ENCODE results near the gene TLX3.

The TLX3 gene

GRCh38 chr5:171308453-171309275 is at the start of gene TLX3:
Gene TLX3 (plus strand): TSS chr5:171309248. CDS start chr5:171309366, 118 bp downstream.
- peak within 1 kb of the TSS; percentile 49; the same call in 1 of the 2 replicates for H3K4me3 ChIP-seq (ENCODE audit: low read length)
- no peak within 1 kb of the TSS for H3K27ac ChIP-seq (ENCODE audit: low read length)
- no peaks in the 10 kb centered on the region for H3K36me3 ChIP-seq (ENCODE audit: insufficient read depth, low read depth, low read length)
- peaks cover 100% of the 10 kb centered on the region for H3K27me3 ChIP-seq (ENCODE audit: insufficient read depth, low read length)
- H3K9me3 ChIP-seq (ENCODE audit: insufficient read depth, low read depth, low read length) = no peaks in the 10 kb centered on the region; the same call in 1 of the 2 replicates
- H3K4me1 ChIP-seq (ENCODE audit: insufficient read depth, low read length) = no peaks in the 10 kb centered on the region
- H3K9ac ChIP-seq (ENCODE audit: low read depth, low read length) = no peak within 1 kb of the TSS

- Histone ChIP-seq H3K9ac (ENCODE audit: low read depth, low read length) (no peak overlapping the region), H3K36me3 (ENCODE audit: insufficient read depth, low read depth, low read length) (no peaks in the 10 kb centered on the region), H3K4me3 (ENCODE audit: low read length) (no peak overlapping the region), H3K27ac (ENCODE audit: low read length) (no peak overlapping the region), H3K27me3 (ENCODE audit: insufficient read depth, low read length) (no peaks in the 10 kb centered on the region), H3K9me3 (ENCODE audit: insufficient read depth, low read depth, low read length) (no peaks in the 10 kb centered on the region), H3K4me1 (ENCODE audit: insufficient read depth, low read length) (no peaks in the 10 kb centered on the region)
Observed at GRCh38 chr5:171261361-171261760, 47.7 kb upstream of the TLX3 start.

- H3K27ac ChIP-seq (ENCODE audit: low read length) = no peak overlapping the region
Observed at GRCh38 chr5:171261904-171262303, 47.1 kb upstream of the TLX3 start.

GRCh38 chr5:171263181-171263580 is 45.9 kb upstream of the TLX3 start:
- Histone ChIP-seq H3K9me3 (ENCODE audit: insufficient read depth, low read depth, low read length) (no peaks in the 10 kb centered on the region), H3K4me3 (ENCODE audit: low read length) (no peak overlapping the region), H3K36me3 (ENCODE audit: insufficient read depth, low read depth, low read length) (no peaks in the 10 kb centered on the region), H3K9ac (ENCODE audit: low read depth, low read length) (no peak overlapping the region), H3K4me1 (ENCODE audit: insufficient read depth, low read length) (no peaks in the 10 kb centered on the region), H3K27ac (ENCODE audit: low read length) (no peak overlapping the region), H3K27me3 (ENCODE audit: insufficient read depth, low read length) (no peaks in the 10 kb centered on the region)

More at GRCh38 chr5:171261904-171262303, 47.1 kb upstream of the TLX3 start:
- Histone ChIP-seq H3K36me3 (ENCODE audit: insufficient read depth, low read depth, low read length) (no peaks in the 10 kb centered on the region), H3K9ac (ENCODE audit: low read depth, low read length) (no peak overlapping the region), H3K9me3 (ENCODE audit: insufficient read depth, low read depth, low read length) (no peaks in the 10 kb centered on the region), H3K4me1 (ENCODE audit: insufficient read depth, low read length) (no peaks in the 10 kb centered on the region), H3K27me3 (ENCODE audit: insufficient read depth, low read length) (no peaks in the 10 kb centered on the region), H3K4me3 (ENCODE audit: low read length) (no peak overlapping the region)

- Histone ChIP-seq H3K9me3 (ENCODE audit: insufficient read depth, low read depth, low read length) (no peaks in the 10 kb centered on the region), H3K27me3 (ENCODE audit: insufficient read depth, low read length) (no peaks in the 10 kb centered on the region), H3K27ac (ENCODE audit: low read length) (no peak overlapping the region), H3K36me3 (ENCODE audit: insufficient read depth, low read depth, low read length) (no peaks in the 10 kb centered on the region), H3K4me1 (ENCODE audit: insufficient read depth, low read length) (no peaks in the 10 kb centered on the region), H3K4me3 (ENCODE audit: low read length) (no peak overlapping the region), H3K9ac (ENCODE audit: low read depth, low read length) (no peak overlapping the region)
Observed at GRCh38 chr5:171264843-171265242, 44.2 kb upstream of the TLX3 start.

GRCh38 chr5:171268700-171269620 is 40.1 kb upstream of the TLX3 start:
- Histone ChIP-seq H3K27ac (ENCODE audit: low read length) (no peak overlapping the region), H3K4me3 (ENCODE audit: low read length) (no peak overlapping the region), H3K9me3 (ENCODE audit: insufficient read depth, low read depth, low read length) (no peaks in the 10 kb centered on the region), H3K36me3 (ENCODE audit: insufficient read depth, low read depth, low read length) (no peaks in the 10 kb centered on the region), H3K4me1 (ENCODE audit: insufficient read depth, low read length) (no peaks in the 10 kb centered on the region), H3K27me3 (ENCODE audit: insufficient read depth, low read length) (no peaks in the 10 kb centered on the region), H3K9ac (ENCODE audit: low read depth, low read length) (no peak overlapping the region)

- H3K9me3 ChIP-seq (ENCODE audit: insufficient read depth, low read depth, low read length) = no peaks in the 10 kb centered on the region
- no peaks in the 10 kb centered on the region for H3K27me3 ChIP-seq (ENCODE audit: insufficient read depth, low read length)
- no peak overlapping the region for H3K9ac ChIP-seq (ENCODE audit: low read depth, low read length)
- no peak overlapping the region for H3K27ac ChIP-seq (ENCODE audit: low read length)
- no peaks in the 10 kb centered on the region for H3K4me1 ChIP-seq (ENCODE audit: insufficient read depth, low read length)
- H3K4me3 ChIP-seq (ENCODE audit: low read length) = no peak overlapping the region
- H3K36me3 ChIP-seq (ENCODE audit: insufficient read depth, low read depth, low read length) = no peaks in the 10 kb centered on the region
Observed at GRCh38 chr5:171269717-171270116, 39.3 kb upstream of the TLX3 start.

GRCh38 chr5:171270136-171270535 is 38.9 kb upstream of the TLX3 start:
- H3K9me3 ChIP-seq (ENCODE audit: insufficient read depth, low read depth, low read length) = no peaks in the 10 kb centered on the region
- no peaks in the 10 kb centered on the region for H3K36me3 ChIP-seq (ENCODE audit: insufficient read depth, low read depth, low read length)
- no peaks in the 10 kb centered on the region for H3K4me1 ChIP-seq (ENCODE audit: insufficient read depth, low read length)
- H3K9ac ChIP-seq (ENCODE audit: low read depth, low read length) = no peak overlapping the region
- H3K4me3 ChIP-seq (ENCODE audit: low read length) = no peak overlapping the region
- H3K27me3 ChIP-seq (ENCODE audit: insufficient read depth, low read length) = no peaks in the 10 kb centered on the region
- no peak overlapping the region for H3K27ac ChIP-seq (ENCODE audit: low read length)

- H3K4me3 ChIP-seq (ENCODE audit: low read length) = no peak overlapping the region
- no peaks in the 10 kb centered on the region for H3K9me3 ChIP-seq (ENCODE audit: insufficient read depth, low read depth, low read length)
- H3K27me3 ChIP-seq (ENCODE audit: insufficient read depth, low read length) = no peaks in the 10 kb centered on the region
- H3K4me1 ChIP-seq (ENCODE audit: insufficient read depth, low read length) = no peaks in the 10 kb centered on the region; the same call in 1 of the 2 replicates
- no peak overlapping the region for H3K27ac ChIP-seq (ENCODE audit: low read length)
- H3K9ac ChIP-seq (ENCODE audit: low read depth, low read length) = no peak overlapping the region
- H3K36me3 ChIP-seq (ENCODE audit: insufficient read depth, low read depth, low read length) = no peaks in the 10 kb centered on the region
Observed at GRCh38 chr5:171271798-171272197, 37.2 kb upstream of the TLX3 start.

GRCh38 chr5:171272996-171273970 is 35.8 kb upstream of the TLX3 start:
- Histone ChIP-seq H3K4me1 (ENCODE audit: insufficient read depth, low read length) (no peaks in the 10 kb centered on the region; the same call in 1 of the 2 replicates), H3K27ac (ENCODE audit: low read length) (no peak overlapping the region), H3K9ac (ENCODE audit: low read depth, low read length) (no peak overlapping the region), H3K36me3 (ENCODE audit: insufficient read depth, low read depth, low read length) (no peaks in the 10 kb centered on the region), H3K9me3 (ENCODE audit: insufficient read depth, low read depth, low read length) (no peaks in the 10 kb centered on the region), H3K27me3 (ENCODE audit: insufficient read depth, low read length) (no peaks in the 10 kb centered on the region), H3K4me3 (ENCODE audit: low read length) (no peak overlapping the region)

Measured in iPS-20b (cell line).